Limb (tissue), 2 donors: Measurements from ENCODE around the gene CAPN9.
"Not testable (repeated sequence)": the region's sequence is repeated elsewhere in the genome, so short reads cannot be mapped to it uniquely, and the experiment has no call there.

Experiments
- DNase-seq, 2 donors: peaks; one replicate each; pipeline ENCODE4 v3.0.0-alpha.2; 2016; ENCODE audit errors: extremely low spot score in 2 of 2

CAPN9 gene

GRCh38 chr1:230747890-230748800 lies 957 bp downstream of the CAPN9 start:
- DNase-seq: no peak

- no peak for DNase-seq
Observed at GRCh38 chr1:230749150-230749549, 2.0 kb downstream of the CAPN9 start.

GRCh38 chr1:230749635-230750034 lies 2.4 kb downstream of the CAPN9 start:
- no peak for DNase-seq

GRCh38 chr1:230750576-230750975 lies 3.4 kb downstream of the CAPN9 start:
- no peak for DNase-seq

- no peak for DNase-seq
Observed at GRCh38 chr1:230750986-230751625, 3.9 kb downstream of the CAPN9 start.

GRCh38 chr1:230752407-230752806 lies 5.2 kb downstream of the CAPN9 start:
- peak in 1 of 2 donors; percentile 72 for DNase-seq

GRCh38 chr1:230753191-230753585 lies 6.0 kb downstream of the CAPN9 start:
- no peak for DNase-seq

GRCh38 chr1:230753586-230754251 lies 6.5 kb downstream of the CAPN9 start:
- peak; percentile 37 to 82 for DNase-seq

- no peak for DNase-seq
Observed at GRCh38 chr1:230754796-230755195, 7.6 kb downstream of the CAPN9 start.

GRCh38 chr1:230757856-230758708 lies 10.9 kb downstream of the CAPN9 start:
- DNase-seq: no peak

- peak; percentile 56 to 84 for DNase-seq
Observed at GRCh38 chr1:230758709-230759368, 11.7 kb downstream of the CAPN9 start.

- DNase-seq: no peak
Observed at GRCh38 chr1:230759369-230760065, 12.3 kb downstream of the CAPN9 start.

GRCh38 chr1:230760360-230760827 lies 13.2 kb downstream of the CAPN9 start:
- DNase-seq: peak in 1 of 2 donors; percentile 26

GRCh38 chr1:230761443-230762167 lies 14.4 kb downstream of the CAPN9 start:
- DNase-seq: no peak

- no peak for DNase-seq
Observed at GRCh38 chr1:230763927-230764591, 16.9 kb downstream of the CAPN9 start.

GRCh38 chr1:230766318-230766717 lies 19.1 kb downstream of the CAPN9 start:
- DNase-seq: no peak

GRCh38 chr1:230767859-230768612 lies 20.8 kb downstream of the CAPN9 start:
- not testable (repeated sequence) for DNase-seq
